GM12878 (cell line): ENCODE results near the gene ABCG2. TPM values are rescaled to one million over a fixed set of nuclear protein-coding genes. Genes with fewer than 3 reads are reported as not detected.

Experiments
- ATAC-seq: fragments of 200-7000 bp; cut with Tn5 transposase; 3 replicates; pipeline ENCODE4 v1.9.1; 2020; ENCODE audit warnings: mild to moderate bottlenecking, moderate library complexity
- BruUV-seq: library from RNA; stranded (reverse); fragments of 400-500 nt; replicated peaks from 2 replicates; lab custom pipeline; 2021; lab: Mats Ljungman, UMichigan
- CTCF ChIA-PET: fragments of 300-600 bp; sonication (Branson Sonifier 250); formaldehyde crosslinking; extraction: SDS; loops from one replicate; lab custom pipeline; 2021; ENCODE audit warnings: inconsistent platforms; lab: Yijun Ruan, JAX
- POLR2A ChIA-PET: fragments of 350-600 bp; formaldehyde crosslinking; extraction: SDS; loops from one replicate; lab custom pipeline; 2021; ENCODE audit warnings: inconsistent platforms; lab: Charles Lee
- RAD21 ChIA-PET: fragments of 300-600 bp; sonication (Branson Sonifier 250); formaldehyde crosslinking; loops from one replicate; lab custom pipeline; 2023; ENCODE audit warnings: antibody characterized with exemption; ENCODE audit not compliant: unreplicated experiment; lab: Charles Lee
- SMC1A ChIA-PET: fragments of 300-600 bp; sonication (Branson Sonifier 250); formaldehyde crosslinking; loops from one replicate; lab custom pipeline; 2023; ENCODE audit not compliant: unreplicated experiment, uncharacterized antibody; lab: Charles Lee
- DNase-seq: peaks from one replicate; pipeline ENCODE4 v3.0.0-alpha.2; 2011; ENCODE audit warnings: low read depth, low spot score
- FAIRE-seq: peaks from 3 replicates; lab custom pipeline; 2011; peaks lifted over from hg19 to GRCh38; lab: Jason Lieb, UNC
- H2AFZ ChIP-seq: 2 replicates; pipeline ENCODE4 v1.6.0; 2011; ENCODE audit warnings: low read depth, low read length, control low read depth; ENCODE audit not compliant: control insufficient read depth
- H3K27ac ChIP-seq: 2 replicates; pipeline ENCODE4 v1.5.1; 2011; ENCODE audit warnings: control low read depth; ENCODE audit not compliant: control insufficient read depth, insufficient read depth
- H3K27me3 ChIP-seq, 2 experiments: replicated peaks in 1 of 2; 2 replicates each; pipeline versions ENCODE4 v1.6.0 to v1.6.1; 2011; ENCODE audit warnings: low read length in 1 of 2; ENCODE audit not compliant: control insufficient read depth in 2 of 2, insufficient read depth in 2 of 2
- H3K36me3 ChIP-seq, 2 experiments: 2 replicates each; pipeline ENCODE4 v1.5.1; 2011; ENCODE audit warnings: low read length in 1 of 2; ENCODE audit not compliant: control insufficient read depth in 2 of 2, insufficient read depth in 2 of 2
- H3K4me1 ChIP-seq: 2 replicates; pipeline ENCODE4 v1.6.1; 2011; ENCODE audit warnings: mild to moderate bottlenecking, low read length, moderate library complexity, mixed read lengths; ENCODE audit not compliant: control insufficient read depth, insufficient read depth
- H3K4me2 ChIP-seq: 2 replicates; pipeline ENCODE4 v1.6.0; 2011; ENCODE audit warnings: control low read depth; ENCODE audit not compliant: control insufficient read depth, insufficient read depth
- H3K4me3 ChIP-seq: fragments of 200-600 bp; sonication (generic); 2 replicates; pipeline ENCODE4 v1.5.1; 2016
- H3K79me2 ChIP-seq: 2 replicates; pipeline ENCODE4 v1.6.0; 2011; ENCODE audit warnings: low read length; ENCODE audit not compliant: control insufficient read depth, insufficient read depth
- H3K9ac ChIP-seq: 2 replicates; pipeline ENCODE4 v1.8.0; 2011; ENCODE audit warnings: low read length, control low read depth, mixed read lengths; ENCODE audit not compliant: control insufficient read depth, insufficient read depth
- H3K9me3 ChIP-seq: replicated peaks from 3 replicates; pipeline ENCODE4 v1.5.1; 2011; ENCODE audit warnings: mild to moderate bottlenecking, low read length; ENCODE audit not compliant: control insufficient read depth, insufficient read depth
- H4K20me1 ChIP-seq: 2 replicates; pipeline ENCODE4 v1.6.0; 2011; ENCODE audit not compliant: control insufficient read depth, insufficient read depth
- CBX5 ChIP-seq: sonication (generic); IDR thresholded peaks from 2 replicates; pipeline ENCODE4 v1.6.1; 2016; ENCODE audit warnings: low read depth, moderate library complexity, mild to moderate bottlenecking, inconsistent platforms
- ESRRA ChIP-seq: IDR thresholded peaks from 2 replicates; pipeline ENCODE4 v1.6.1; 2012; ENCODE audit warnings: mild to moderate bottlenecking, low read length, improper control_type of control experiment
- GABPA ChIP-seq: IDR thresholded peaks from 2 replicates; pipeline ENCODE4 v1.6.1; 2014; ENCODE audit warnings: antibody characterized with exemption, low read depth, mild to moderate bottlenecking, inconsistent platforms
- HDGF ChIP-seq: fragments of 450-650 bp; IDR thresholded peaks from 2 replicates; pipeline ENCODE4 v1.6.1; 2016; ENCODE audit warnings: antibody characterized with exemption
- JUNB ChIP-seq: IDR thresholded peaks from 2 replicates; pipeline ENCODE4 v1.6.1; 2016; ENCODE audit warnings: antibody characterized with exemption, mild to moderate bottlenecking
- MAX ChIP-seq: IDR thresholded peaks from 2 replicates; pipeline ENCODE4 v1.6.1; 2012; ENCODE audit warnings: low read depth, low read length, improper control_type of control experiment
- MEF2B ChIP-seq: fragments of 450-650 bp; IDR thresholded peaks from 2 replicates; pipeline ENCODE4 v1.6.1; 2018; ENCODE audit warnings: mild to moderate bottlenecking, moderate library complexity; ENCODE audit not compliant: partially characterized antibody, poor library complexity, severe bottlenecking
- NR2C2 ChIP-seq: IDR thresholded peaks from 2 replicates; pipeline ENCODE4 v1.6.1; 2011; ENCODE audit warnings: borderline replicate concordance, low read depth; ENCODE audit not compliant: control insufficient read depth, insufficient read length
- NRF1 ChIP-seq: conservative IDR thresholded peaks from 2 replicates; pipeline ENCODE4 v1.6.1; 2011; ENCODE audit warnings: mild to moderate bottlenecking, low read depth, low read length, improper control_type of control experiment
- POLR2AphosphoS5 ChIP-seq: IDR thresholded peaks from 2 replicates; pipeline ENCODE4 v1.6.1; 2011; ENCODE audit warnings: mild to moderate bottlenecking, low read length, inconsistent platforms
- RAD51 ChIP-seq: fragments of 450-650 bp; IDR thresholded peaks from 2 replicates; pipeline ENCODE4 v1.6.1; 2016; ENCODE audit warnings: moderate library complexity, mild to moderate bottlenecking, inconsistent platforms
- RELB ChIP-seq: fragments of 450-650 bp; IDR thresholded peaks from 2 replicates; pipeline ENCODE4 v1.6.1; 2017; ENCODE audit warnings: low read depth, mild to moderate bottlenecking, moderate library complexity
- SMARCA5 ChIP-seq: fragments of 450-650 bp; IDR thresholded peaks from 2 replicates; pipeline ENCODE4 v1.6.1; 2017; ENCODE audit warnings: mild to moderate bottlenecking
- STAT1 ChIP-seq: fragments of 450-650 bp; conservative IDR thresholded peaks from 2 replicates; pipeline ENCODE4 v1.6.1; 2014; ENCODE audit warnings: antibody characterized with exemption, mild to moderate bottlenecking
- TCF7 ChIP-seq: IDR thresholded peaks from 2 replicates; pipeline ENCODE4 v1.6.1; 2014; ENCODE audit warnings: antibody characterized with exemption, borderline replicate concordance
- ZNF592 ChIP-seq: fragments of 450-650 bp; IDR thresholded peaks from 2 replicates; pipeline ENCODE4 v1.6.1; 2017; ENCODE audit warnings: mild to moderate bottlenecking, moderate library complexity
- ZSCAN29 ChIP-seq: fragments of 450-650 bp; IDR thresholded peaks from 2 replicates; pipeline ENCODE4 v1.6.1; 2017; ENCODE audit warnings: mild to moderate bottlenecking, moderate library complexity
- WGBS: methylation state at CpG from one replicate; pipeline ENCODE4 v1.1.6; 2016; ENCODE audit warnings: low lambda C conversion rate; ENCODE audit not compliant: insufficient replicate concordance, insufficient coverage; ENCODE audit errors: missing lambda C conversion rate; 5-methylcytosine and 5-hydroxymethylcytosine counted together
- in situ Hi-C: fragments of 300-500 bp; cut with MboI; formaldehyde crosslinking; loops from 9 replicates; pipeline ENCODE4 v1.14.3; 2018; ENCODE audit warnings: mixed read lengths
- intact Hi-C: fragments of 100-400 bp; cut with micrococcal nuclease; formaldehyde crosslinking; loops from one replicate; pipeline ENCODE4 v1.14.2; 2022; ENCODE audit not compliant: unreplicated experiment
- polyA plus RNA-seq, 11 experiments: library from polyadenylated mRNA; depleted of rRNA in 4 of 11; unstranded in 6 of 11; stranded (reverse) in 5 of 11; fragments of >200 nt; fragmentation: Nextera tagmentation in 4 of 11; fragmentation: Illumina TruSeq in 1 of 11; extraction: Ambion mirVana in 4 of 11; extraction: Trizol in 1 of 11; gene quantifications; 1 replicate in 1 of 11; 2 replicates in 10 of 11; pipeline versions ENCODE4 v1.2.1 to v1.2.3, GENCODE V29; 2011 to 2016; ENCODE audit warnings: inconsistent platforms in 2 of 11, missing spikeins in 2 of 11, low read depth in 1 of 11
- total RNA-seq, 4 experiments: library from RNA; depleted of rRNA in 3 of 4; stranded (reverse); fragments of >200 nt in 3 of 4; fragmentation: Illumina TruSeq in 1 of 4; extraction: Trizol in 1 of 4; gene quantifications; 2 replicates each; pipeline versions ENCODE4 v1.2.1 to v1.2.3, GENCODE V29; 2013 to 2021

ABCG2 gene
- total and polyA plus RNA-seq, 10 of the 15 experiments (the other 5 are each of a cell fraction or from before 2014, with no cell fraction given) = 0.03 to 0.06 (median 0.04) TPM; not detected in 7

GRCh38 chr4:88070031-88070430, 88.4 kb downstream of the ABCG2 start:
- DNase-seq = no peak
- Histone ChIP-seq H3K79me2 (no peaks in the 10 kb centered on the region), H3K4me1 (no peaks in the 10 kb centered on the region), H2AFZ (no peak overlapping the region), H3K4me2 (no peak overlapping the region), H3K4me3 (no peak overlapping the region), H3K9me3 (peaks cover 2% of the 10 kb centered on the region; the same call in 1 of the 3 replicates), H3K27me3 (no peaks in the 10 kb centered on the region), H4K20me1 (no peaks in the 10 kb centered on the region), H3K9ac (no peak overlapping the region), H3K27ac (no peak overlapping the region), H3K36me3 (peaks cover 2 to 18% of the 10 kb centered on the region in 2 experiments; a peak in 3 of 4 replicates)
- ATAC-seq = no peak
- in situ Hi-C loops (no loop called here), intact Hi-C loops (no loop called here)
- ChIA-PET CTCF (no interaction called here), POLR2A (no interaction called here), RAD21 (no interaction called here), SMC1A (no interaction called here)
- 100% methylated on average over 1 of the region's 1 CpG for WGBS
- TF ChIP-seq ESRRA (no peak), MAX (no peak), SMARCA5 (no peak), GABPA (no peak), RELB (no peak), NRF1 (no peak), HDGF (no peak), POLR2AphosphoS5 (no peak), MEF2B (no peak), JUNB (no peak), NR2C2 (no peak), CBX5 (no peak), ZNF592 (no peak), STAT1 (no peak), ZSCAN29 (no peak), RAD51 (no peak), TCF7 (no peak)
- no peak for FAIRE-seq
- no TSS peak for BruUV-seq
